Mesothelial cell of epicardium (in vitro differentiated cells): ENCODE results near the gene LRRC57. TPM values are rescaled to one million over a fixed set of nuclear protein-coding genes. Genes with fewer than 3 reads are reported as not detected.

Experiments
- DNase-seq, 2 experiments: peaks; one replicate each; pipeline ENCODE4 v3.0.0; 2021; ENCODE audit warnings: low spot score in 2 of 2; ENCODE audit not compliant: unreplicated experiment in 2 of 2
- H3K27ac Mint-ChIP-seq: 2 replicates; pipeline ENCODE4 v1.8.0; 2021; ENCODE audit warnings: mixed read lengths
- H3K27me3 Mint-ChIP-seq: 2 replicates; pipeline ENCODE4 v1.8.0; 2021; ENCODE audit warnings: low read depth, mixed read lengths
- H3K36me3 Mint-ChIP-seq: 2 replicates; pipeline ENCODE4 v1.8.0; 2021; ENCODE audit warnings: mixed read lengths
- H3K4me1 Mint-ChIP-seq: 2 replicates; pipeline ENCODE4 v1.8.0; 2021; ENCODE audit warnings: mixed read lengths
- H3K4me3 Mint-ChIP-seq: 2 replicates; pipeline ENCODE4 v1.8.0; 2021; ENCODE audit warnings: mild to moderate bottlenecking, moderate library complexity, mixed read lengths
- H3K9me3 Mint-ChIP-seq: 2 replicates; pipeline ENCODE4 v1.8.0; 2021; ENCODE audit warnings: mixed read lengths
- total RNA-seq: library from RNA; stranded (reverse); gene quantifications from 3 replicates; pipeline ENCODE4 v1.2.1, GENCODE V29; 2021
- TF ChIP-seq, protein P1 (sequence below): fragments of 200-600 bp; sonication (generic); IDR thresholded peaks from one replicate; pipeline ENCODE4 v1.5.0; 2021; ENCODE audit warnings: antibody characterized with exemption; ENCODE audit not compliant: unreplicated experiment

Gene LRRC57
- 22.0 to 27.9 TPM (median 26.5 TPM) in 3 replicates for total RNA-seq

DNA sequence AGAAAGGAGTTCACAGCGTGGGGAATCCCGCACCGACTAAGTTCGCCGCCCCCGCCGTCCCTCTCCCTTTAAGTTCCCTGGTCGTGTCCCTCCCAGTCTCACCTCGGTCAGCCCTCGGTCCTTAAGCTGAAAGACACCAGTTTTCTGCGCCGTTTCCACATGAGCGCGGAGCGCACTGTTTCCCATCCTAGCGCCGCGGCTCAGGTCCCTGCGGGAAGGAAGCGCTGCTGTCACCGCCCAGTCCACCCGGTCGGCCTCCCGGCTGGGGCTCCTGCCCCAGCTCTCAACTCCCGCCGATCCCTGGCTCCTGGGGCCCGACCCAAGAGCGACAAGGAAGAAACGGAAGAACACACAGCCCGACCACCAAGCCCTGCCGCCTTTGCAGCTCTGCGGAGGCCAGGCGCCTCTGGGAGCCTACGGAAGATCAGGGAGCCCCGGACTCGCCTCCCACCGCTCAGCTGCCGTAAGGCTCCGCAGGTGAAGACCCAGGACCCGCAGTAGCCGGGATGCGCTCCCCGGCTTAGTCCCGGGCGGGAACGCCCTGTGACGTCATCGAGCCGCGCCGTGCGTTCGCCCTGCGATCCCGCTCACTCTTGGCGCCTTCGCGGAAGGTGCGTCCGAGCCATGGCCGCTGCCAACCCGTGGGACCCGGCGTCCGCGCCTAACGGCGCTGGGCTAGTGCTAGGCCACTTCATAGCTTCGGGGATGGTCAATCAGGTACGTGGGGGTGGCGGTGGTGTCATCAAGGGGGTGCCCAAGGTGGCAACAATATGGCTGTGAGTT lies at the start of gene LRRC57, which contains the start of gene HAUS2:
TSS of gene LRRC57 (minus strand) at position 545 of the 783 bp plus-strand sequence. CDS start at position 186, 359 bp downstream.
TSS of gene HAUS2 (plus strand) at position 590 of the 783 bp plus-strand sequence. CDS start at position 625, 35 bp downstream.
- peak within 1 kb of the TSS; percentile 91 for H3K4me3 Mint-ChIP-seq
- no peaks in the 10 kb centered on the region for H3K9me3 Mint-ChIP-seq
- H3K27ac Mint-ChIP-seq, result peak within 1 kb of the TSS; percentile 97
- TF ChIP-seq, protein P1, sequence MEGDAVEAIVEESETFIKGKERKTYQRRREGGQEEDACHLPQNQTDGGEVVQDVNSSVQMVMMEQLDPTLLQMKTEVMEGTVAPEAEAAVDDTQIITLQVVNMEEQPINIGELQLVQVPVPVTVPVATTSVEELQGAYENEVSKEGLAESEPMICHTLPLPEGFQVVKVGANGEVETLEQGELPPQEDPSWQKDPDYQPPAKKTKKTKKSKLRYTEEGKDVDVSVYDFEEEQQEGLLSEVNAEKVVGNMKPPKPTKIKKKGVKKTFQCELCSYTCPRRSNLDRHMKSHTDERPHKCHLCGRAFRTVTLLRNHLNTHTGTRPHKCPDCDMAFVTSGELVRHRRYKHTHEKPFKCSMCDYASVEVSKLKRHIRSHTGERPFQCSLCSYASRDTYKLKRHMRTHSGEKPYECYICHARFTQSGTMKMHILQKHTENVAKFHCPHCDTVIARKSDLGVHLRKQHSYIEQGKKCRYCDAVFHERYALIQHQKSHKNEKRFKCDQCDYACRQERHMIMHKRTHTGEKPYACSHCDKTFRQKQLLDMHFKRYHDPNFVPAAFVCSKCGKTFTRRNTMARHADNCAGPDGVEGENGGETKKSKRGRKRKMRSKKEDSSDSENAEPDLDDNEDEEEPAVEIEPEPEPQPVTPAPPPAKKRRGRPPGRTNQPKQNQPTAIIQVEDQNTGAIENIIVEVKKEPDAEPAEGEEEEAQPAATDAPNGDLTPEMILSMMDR, result no peak
- peaks cover 27% of the 10 kb centered on the region for H3K4me1 Mint-ChIP-seq
- DNase-seq, result peak; percentile 90 to 96
- peaks cover 6% of the 10 kb centered on the region for H3K36me3 Mint-ChIP-seq
- H3K27me3 Mint-ChIP-seq, result no peaks in the 10 kb centered on the region

DNA sequence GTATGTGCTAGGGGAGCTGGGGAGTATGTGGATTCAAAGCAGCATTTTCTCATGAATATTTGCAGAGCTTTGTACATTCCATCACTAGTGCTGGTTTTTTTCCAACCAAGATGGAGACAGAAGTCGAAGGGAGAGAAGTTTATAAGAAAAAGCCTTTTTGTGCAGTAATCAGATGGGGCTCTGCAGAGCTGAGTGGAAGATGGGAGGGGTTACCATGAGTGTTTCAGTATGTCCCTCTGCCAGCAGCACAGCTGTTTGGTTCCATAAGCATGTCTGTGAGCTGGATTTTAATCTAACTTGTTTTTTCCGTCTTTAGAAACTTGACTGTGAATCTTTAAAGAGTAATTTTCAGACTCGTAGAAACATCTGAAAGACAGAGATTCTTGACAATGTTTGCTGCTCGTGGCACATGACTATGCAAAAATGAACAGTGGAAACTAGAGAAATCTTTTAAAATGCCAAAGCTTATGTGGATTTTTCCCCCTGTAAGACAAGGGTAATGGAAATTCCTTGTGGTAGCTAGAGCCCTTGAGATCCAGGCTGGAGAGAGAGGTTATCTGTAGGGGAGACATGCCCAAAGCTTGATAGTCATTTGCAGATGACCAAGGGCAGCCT lies 47.1 kb upstream of the LRRC57 start:
- Mint-ChIP-seq H3K36me3 (peaks cover 6% of the 10 kb centered on the region), H3K27me3 (peaks cover 2% of the 10 kb centered on the region), H3K4me3 (no peak overlapping the region), H3K4me1 (peaks cover 5% of the 10 kb centered on the region), H3K9me3 (peaks cover 4% of the 10 kb centered on the region), H3K27ac (peak overlapping the region; percentile 62)
- DNase-seq, result no peak
- TF ChIP-seq, protein P1, result no peak

- no peak for DNase-seq
- Mint-ChIP-seq H3K4me1 (peaks cover 5% of the 10 kb centered on the region), H3K9me3 (no peaks in the 10 kb centered on the region), H3K27me3 (peaks cover 2% of the 10 kb centered on the region), H3K27ac (no peak overlapping the region), H3K4me3 (no peak overlapping the region), H3K36me3 (no peaks in the 10 kb centered on the region)
- TF ChIP-seq, protein P1, result no peak
Measured at GRCh38 chr15:42594095-42594494, 45.5 kb upstream of the LRRC57 start.

DNA sequence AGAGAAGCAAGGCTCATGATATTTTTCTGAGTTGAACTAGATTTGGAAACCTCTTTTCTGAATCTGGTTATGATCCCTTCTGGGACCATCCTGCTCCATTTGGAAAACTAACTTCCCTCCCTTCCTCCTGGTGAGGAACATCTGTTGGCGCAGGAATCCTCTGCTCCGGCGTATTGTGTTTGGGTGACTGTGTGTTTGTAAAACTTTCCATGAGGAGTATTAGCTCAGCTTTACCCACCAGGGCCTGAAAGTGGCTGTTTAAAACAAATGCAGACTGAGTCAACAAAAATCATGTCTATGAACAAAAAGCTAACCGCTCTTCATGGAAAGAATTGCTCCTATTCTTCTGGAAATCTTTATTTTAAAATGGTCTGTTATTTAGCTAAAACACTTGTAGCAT lies 44.5 kb upstream of the LRRC57 start:
- no peaks in the 10 kb centered on the region for H3K36me3 Mint-ChIP-seq
- no peak overlapping the region for H3K27ac Mint-ChIP-seq

GRCh38 chr15:42592716-42593115 lies 44.1 kb upstream of the LRRC57 start:
- Mint-ChIP-seq H3K9me3 (no peaks in the 10 kb centered on the region), H3K27ac (no peak overlapping the region), H3K36me3 (no peaks in the 10 kb centered on the region), H3K4me3 (no peak overlapping the region), H3K27me3 (peaks cover 2% of the 10 kb centered on the region), H3K4me1 (peaks cover 5% of the 10 kb centered on the region)
- DNase-seq, result no peak
- TF ChIP-seq, protein P1, result no peak

More for the DNA sequence above, 44.5 kb upstream of the LRRC57 start:
- no peak overlapping the region for H3K4me3 Mint-ChIP-seq
- no peak for DNase-seq
- peaks cover 5% of the 10 kb centered on the region for H3K4me1 Mint-ChIP-seq
- H3K9me3 Mint-ChIP-seq, result no peaks in the 10 kb centered on the region
- H3K27me3 Mint-ChIP-seq, result peaks cover 2% of the 10 kb centered on the region
- TF ChIP-seq, protein P1, result no peak
